NCI-H1092 treated with DMSO at 0.1 percent for 48 hours (cell line): Measurements from ENCODE around the gene SUGCT.
"Not testable (repeated sequence)": the region's sequence is repeated elsewhere in the genome, so short reads cannot be mapped to it uniquely, and the experiment has no call there.

Source experiments
- DNase-seq: peaks from one replicate; lab custom pipeline; 2025; lab: John Stamatoyannopoulos, UW

The SUGCT gene

DNA sequence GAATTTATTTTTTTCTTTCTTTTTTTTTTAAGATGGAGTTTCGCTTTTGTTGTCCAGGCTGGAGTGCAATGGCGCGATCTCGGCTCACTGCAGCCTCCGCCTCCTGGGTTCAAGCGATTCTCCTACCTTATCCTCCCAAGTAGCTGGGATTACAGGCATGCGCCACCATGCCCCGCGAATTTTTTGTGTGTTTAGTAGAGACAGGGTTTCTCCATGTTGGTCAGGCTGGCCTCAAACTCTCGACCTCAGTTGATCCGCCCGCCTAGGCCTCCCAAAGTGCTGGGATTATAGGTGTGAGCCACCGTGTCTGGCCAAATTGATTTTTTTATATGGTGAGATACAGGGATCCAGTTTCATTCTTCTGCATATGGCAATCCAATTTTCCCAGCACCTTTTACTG lies 5.1 kb downstream of the SUGCT start:
- not testable (repeated sequence) for DNase-seq

DNA sequence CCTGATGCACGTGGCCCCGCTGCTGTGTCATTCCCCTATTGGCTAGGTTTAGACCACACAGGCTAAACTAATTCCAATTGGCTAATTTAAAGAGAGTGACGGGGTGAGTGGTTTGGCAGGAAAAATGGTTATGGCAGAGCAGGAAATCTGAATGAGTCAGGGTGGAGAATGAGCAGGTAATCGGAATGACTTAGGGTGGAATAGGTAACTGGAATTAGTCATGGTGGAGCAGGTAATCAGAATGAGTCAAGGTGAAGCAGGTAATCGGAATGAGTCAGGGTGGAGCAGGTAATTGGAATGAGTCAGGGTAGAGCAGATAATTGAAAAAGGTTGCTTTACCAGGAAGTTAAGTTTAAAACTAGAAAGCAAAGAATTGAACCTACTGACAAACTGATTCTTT lies 7.1 kb downstream of the SUGCT start:
- not testable (repeated sequence) for DNase-seq

DNA sequence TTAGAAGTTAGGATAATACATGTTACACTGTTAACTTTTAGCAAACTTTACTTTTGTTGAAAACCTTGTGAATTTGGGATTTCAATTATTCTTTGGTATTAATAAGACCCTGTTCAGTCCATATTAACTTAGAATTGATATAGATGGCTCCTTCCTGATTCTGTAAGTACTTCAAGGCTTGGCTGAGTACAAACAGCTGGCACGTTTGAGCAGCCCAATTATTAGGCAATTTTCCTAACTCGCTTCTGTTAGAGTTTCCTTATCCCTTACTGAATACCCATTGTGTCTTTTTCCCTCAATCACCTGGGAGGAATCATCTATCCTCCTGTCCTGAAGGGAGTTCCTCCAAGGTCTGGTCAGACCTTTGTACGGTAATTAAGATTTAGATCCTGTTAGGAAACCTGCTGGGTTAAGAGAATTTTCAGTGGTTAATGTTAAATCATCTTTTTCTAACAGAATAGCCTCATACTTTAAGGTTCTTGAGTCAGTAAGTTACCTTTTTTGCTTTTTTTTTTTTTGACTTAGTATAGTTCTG lies 10.9 kb downstream of the SUGCT start:
- DNase-seq, result not testable (repeated sequence)

DNA sequence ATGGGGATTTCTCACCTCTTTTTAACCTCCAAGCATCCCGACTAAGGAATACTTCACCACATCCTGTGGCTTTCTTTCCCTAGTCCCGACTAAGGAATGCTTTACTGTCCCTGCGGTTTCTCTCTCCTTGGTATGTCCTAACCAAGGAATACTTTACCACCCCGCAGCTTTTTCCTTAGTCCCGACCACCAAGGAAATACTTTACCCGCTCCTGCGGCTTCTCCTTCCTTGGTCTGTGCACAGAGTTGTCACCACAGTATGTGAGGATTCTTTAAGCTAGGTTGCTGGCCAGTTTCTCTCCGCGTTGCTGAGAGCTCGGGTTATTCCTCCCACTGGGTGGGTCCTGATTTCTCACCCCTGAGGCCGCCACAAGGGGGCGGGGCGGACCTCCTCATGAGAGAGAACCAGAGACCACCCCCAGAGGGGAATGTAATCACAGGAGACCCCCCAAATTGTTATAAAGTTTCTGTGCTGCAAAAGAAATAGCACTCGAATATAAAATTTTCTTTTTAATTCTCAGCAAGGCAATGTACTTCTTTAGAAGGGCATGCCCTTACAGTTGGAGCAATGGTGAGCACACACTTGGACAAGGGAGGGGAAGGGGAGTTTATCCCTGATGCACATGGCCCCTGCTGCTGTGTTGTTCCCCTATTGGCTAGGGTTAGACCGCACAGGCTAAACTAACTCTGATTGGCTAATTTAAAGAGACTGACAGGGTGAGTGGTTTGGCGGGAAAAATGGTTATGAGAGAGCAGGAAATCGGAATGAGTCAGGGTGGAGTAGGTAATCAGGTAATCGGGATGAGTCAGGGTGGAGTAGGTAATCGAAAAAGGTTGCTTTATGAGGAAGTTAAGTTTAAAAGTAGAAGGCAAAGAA lies 12.8 kb downstream of the SUGCT start:
- no peak for DNase-seq

DNA sequence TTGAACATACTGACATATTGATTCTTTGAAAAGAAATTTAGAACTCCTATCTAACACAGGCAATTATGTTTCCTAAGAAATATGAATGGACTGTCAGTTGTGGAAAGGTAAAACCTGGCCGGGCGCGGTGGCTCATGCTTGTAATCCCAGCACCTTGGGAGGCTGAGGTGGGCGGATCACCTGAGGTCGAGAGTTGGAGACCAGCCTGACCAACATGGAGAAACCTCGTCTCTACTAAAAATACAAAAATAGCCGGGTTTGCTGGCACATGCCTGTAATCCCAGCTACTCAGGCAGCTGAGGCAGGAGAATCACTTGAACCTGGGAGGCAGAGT lies 13.4 kb downstream of the SUGCT start:
- DNase-seq, result not testable (repeated sequence)

DNA sequence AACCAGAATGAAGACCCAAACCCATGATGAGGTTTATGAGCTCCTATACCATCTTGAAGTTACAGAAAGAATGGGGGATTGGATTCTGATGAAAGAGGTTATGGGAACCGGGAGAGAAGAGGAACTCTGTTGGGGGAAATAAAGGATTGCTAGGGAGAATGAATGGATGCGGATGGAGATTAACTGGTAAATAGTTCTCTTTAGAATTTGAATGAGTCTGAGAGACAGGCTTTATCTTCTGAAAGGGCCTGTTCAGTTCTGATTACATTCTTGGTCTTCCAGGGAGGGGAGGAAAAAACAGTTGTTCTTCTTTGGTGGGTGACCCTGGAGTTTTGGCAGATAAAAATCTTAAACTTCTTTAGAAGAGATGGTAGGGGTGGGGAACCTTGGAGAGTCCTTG lies 13.9 kb downstream of the SUGCT start:
- no peak for DNase-seq

DNA sequence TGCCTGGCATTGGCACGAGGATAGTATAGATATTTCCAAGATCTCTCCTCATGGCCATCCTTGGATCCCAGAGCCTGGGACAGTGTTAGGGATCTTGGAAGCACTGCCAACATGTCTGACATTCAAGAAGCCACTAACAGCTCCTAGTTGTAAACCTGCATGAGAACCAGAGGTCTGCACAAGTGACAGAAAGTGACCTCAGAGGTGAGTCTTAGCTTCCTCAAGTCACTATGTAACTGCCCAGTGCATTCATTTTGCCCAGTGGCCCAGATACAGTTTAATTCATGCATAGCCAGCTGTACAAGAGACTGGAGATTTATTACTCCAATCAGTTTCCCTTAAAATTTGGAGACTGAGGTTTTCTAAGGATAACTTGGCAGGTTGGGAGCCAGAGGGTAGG lies 16.7 kb downstream of the SUGCT start:
- no peak for DNase-seq

DNA sequence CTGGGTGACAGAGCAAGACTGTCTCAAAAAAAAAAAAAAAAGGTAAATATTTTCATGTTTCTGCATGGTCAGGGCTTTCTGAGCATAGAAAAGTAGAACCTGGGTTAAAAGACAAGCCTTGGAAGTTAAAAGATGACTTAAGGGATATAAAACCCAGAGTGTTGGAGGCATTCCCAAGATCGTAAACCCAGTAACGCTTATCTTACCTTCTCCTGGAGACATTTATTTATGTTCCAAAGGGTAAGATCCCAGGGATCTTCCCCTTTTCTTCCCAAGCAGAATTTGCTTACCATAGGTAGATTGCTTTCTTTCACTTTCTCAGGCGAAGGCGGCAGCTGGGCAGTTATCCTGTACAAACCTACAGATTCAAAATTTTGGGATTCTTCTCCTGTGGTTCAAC lies 22.2 kb downstream of the SUGCT start:
- DNase-seq, result no peak

DNA sequence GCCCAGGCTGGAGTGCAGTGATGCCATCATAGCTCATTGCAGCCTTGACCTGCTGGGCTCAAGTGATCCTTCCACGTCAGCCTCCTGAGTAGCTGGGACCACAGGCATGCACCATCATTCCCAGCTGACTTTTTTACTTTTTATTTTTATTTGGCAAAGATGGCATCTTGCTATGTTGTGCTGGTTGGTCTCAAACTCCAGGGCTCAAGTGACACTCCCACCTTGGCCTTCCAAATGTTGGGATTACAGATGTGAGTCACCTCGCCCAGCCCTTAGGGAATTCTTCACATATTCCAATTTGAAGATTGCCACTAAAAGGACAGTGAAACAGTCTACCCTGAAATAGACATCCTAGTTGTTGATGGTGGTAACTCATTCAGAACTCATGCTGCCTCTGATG lies 27.7 kb downstream of the SUGCT start:
- no peak for DNase-seq

DNA sequence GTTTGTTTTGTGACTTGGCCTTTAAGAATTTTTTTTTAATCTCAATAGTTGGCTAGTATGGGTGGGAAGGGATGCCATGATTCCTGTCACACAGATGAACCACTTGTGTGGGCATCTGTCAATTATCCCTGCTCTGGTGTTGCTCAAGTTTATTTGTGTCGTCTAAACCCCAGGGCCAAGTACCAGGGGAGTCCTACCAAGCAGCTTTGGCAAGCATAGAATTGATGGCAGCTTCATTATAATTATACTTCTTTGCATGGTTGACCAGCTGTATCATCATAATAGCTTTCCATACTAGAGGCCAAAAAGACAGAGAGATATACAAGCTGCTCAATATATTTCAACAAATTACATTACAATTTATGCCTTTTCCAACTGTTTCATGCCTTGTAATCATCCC lies 30.4 kb downstream of the SUGCT start:
- DNase-seq, result no peak

DNA sequence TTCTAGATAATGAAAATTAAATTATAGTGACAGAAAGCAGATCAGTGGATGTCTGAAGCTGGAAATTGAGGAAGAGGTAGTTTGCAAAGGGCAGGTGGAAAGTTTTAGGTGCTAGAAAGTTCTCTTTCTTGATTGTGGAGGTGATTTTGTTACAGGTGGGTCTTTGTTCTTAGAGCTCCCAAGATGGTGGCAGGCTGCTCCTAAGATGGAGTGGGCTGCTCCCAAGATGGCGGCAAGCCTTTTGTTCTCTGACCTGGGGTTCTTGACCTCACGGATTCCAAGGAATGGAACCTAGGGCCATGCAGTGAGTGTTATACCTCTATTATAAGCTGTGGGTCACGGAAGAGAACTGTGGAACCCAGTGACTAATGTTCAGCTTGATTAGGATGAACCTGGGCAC lies 32.5 kb downstream of the SUGCT start:
- DNase-seq, result no peak

DNA sequence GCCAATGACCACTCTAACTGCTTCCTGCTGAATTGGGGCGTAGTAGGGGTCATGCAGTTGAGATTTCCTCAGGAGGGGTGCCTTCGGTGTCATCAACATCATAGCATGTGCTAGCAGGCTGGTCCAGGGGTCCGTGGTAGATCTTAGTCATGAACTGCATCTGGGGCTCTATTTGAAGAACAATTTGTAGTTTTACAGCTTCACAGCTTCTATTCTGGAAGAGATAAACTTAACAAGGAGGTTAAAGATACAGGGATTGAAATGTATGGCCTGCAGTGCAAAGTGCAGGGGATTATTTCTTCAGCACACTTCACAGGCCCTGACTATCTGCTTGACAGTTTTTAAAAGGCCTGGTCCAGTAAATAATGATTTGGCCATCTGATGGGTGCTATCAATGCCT lies 33.5 kb downstream of the SUGCT start:
- not testable (repeated sequence) for DNase-seq

DNA sequence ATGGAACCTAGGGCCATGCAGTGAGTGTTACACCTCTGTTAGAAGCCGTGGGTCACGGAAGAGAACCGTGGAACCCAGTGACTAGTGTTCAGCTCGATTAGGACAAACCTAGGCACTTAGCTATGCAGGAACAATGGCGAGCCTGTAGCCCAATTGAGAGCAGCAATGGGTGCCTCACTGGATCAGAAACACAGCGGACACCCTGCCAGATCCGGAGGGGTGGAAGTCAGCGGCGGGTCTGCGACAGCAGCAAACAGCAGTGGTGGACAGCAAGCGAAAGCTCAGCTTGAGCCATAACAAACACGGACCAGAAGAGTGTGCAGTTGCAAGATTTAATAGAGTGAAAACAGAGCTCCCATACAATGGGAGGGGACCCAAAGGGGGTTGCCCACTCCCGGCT lies 38.3 kb downstream of the SUGCT start:
- DNase-seq, result not testable (repeated sequence)

DNA sequence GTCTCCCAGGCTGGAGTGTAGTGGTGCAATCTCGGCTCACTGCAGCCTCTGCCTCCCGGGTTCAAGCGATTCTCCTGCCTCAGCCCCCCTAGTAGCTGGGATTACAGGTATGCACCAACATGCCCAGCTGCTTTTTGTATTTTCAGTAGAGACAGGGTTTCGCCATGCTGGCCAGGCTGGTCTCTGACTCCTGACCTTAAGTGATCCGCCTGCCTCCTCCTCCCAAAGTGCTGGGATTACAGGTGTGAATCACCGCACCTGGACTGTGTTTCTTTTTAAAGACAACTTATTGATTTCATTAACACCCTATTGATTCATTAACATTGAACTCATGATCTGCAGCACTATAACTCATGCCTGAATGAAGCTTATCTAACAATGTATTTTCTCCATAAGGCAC lies 40.5 kb downstream of the SUGCT start:
- DNase-seq, result not testable (repeated sequence)

DNA sequence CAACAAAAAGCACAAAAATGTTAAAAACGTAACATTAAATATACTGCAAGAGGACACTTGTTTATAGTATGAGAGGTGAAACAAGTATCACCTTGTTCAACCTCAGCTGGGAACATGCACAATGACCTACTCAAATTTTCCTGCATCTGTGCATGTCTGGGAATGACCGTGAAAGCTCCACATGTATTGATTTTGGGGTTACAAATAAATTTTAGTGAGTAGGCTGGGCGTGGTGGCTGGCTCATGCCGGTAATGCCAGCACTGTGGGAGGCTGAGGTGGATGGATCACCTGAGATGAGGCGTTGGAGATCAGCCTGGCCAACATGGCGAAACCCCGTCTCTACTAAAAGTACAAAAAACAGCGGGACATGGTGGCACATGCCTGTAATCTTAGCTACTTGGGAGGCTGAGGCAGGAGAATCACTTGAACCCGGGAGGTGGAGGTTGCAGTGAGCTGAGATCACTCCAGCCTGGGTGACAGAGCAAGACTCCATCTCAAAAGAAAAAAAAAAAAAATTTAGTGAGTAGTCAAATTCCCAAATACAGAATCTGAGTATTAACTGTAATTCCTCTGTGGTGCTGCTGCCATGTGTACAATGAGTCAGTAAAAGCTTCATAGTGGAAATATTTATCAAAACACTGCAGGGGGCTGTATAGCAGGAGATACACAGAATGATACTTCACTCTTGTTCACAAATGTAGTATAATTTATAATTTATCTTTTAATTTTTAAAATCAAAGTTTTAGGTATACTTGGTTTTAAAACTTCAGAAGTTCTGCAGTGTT lies 41.1 kb downstream of the SUGCT start:
- no peak for DNase-seq

DNA sequence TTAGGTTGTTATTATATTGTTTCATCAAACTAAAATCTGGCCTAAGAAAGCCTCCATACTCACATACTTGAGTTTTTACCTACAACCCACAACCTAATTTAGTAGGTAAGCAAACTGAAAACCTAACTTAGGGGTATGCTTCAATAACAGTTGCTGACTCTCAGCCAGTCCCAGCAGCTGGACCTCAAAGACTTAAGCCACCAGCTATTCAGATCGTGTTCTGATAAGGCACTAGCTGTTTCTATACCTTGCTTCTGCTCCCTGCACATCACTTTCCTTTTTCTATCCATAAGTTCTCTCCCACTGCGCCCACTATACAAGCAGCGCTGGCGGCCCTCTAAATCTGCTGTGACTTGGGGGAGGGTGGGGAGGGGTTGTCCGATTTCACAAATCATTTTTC lies 42.3 kb downstream of the SUGCT start:
- no peak for DNase-seq

DNA sequence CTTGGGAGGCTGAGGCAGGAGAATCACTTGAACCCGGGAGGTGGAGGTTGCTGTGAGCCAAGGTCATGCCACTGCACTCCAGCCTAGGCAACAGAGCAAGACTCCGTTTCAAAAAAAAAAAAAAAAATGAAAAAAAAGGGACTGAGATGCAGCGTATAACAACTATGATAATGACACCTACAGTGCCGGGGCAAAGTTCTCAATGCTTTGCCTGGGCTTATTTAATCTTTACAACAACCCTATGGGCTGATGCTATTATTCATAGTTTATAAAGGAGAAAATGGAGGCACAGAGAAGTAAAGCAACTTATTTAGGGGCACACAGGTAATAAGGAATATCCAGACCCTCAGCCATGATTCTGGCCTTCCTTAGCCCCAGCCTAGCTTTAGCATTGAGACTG lies 47.6 kb downstream of the SUGCT start:
- DNase-seq, result no peak

DNA sequence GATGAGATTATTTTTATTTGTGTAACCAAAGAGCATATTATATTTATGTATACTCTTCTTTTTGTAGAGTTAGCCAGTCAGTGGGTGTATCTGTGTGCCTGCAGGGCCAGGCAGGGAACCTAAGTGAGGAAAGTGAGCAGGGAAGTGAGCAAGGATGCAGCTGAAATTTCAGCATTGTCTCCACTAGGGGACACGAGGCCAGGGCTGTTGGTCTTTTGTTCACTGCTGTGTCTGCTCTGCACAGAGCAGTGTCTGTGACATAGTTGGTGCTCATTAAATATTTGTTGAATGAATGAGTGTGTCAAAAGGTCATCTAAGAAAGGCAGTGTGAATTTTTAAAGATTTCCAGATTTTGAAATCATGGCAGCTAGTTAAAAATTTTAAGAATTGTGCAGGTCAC lies 51.8 kb downstream of the SUGCT start:
- no peak for DNase-seq

DNA sequence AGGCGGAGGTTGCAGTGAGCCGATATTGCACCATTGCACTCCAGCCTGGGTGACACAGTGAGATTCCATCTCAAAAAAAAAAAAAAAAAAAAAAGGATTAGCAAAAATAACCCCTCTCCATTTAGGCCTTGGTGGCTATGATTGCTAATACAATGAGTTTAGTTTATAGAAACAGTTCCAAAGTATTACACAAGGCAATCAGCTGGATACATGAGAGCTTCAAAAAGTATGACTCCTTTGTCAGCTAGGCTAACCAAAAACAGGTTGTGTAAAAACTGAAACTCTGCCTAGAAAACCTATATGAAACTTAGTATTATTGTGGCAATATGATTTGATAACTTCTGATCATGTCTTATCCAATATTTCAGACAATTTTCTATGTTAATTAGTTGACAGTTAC lies 57.2 kb downstream of the SUGCT start:
- no peak for DNase-seq

DNA sequence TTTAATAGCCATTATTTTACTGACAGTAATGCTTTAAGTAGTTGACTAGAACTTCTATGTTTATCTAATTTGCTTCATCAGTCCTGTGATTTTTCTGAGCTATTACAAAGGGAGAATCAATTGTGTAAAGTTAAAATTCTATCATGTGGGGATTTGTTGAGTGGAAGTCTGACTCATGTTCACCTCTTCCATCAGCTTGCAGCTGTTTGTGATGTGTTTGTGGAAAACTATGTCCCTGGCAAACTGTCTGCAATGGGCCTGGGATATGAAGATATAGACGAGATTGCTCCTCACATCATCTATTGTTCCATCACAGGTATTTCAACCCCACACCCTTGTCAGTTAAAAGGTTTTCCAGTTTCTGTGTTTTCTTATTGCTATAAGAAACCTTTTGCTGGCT lies 59.9 kb downstream of the SUGCT start:
- no peak for DNase-seq

DNA sequence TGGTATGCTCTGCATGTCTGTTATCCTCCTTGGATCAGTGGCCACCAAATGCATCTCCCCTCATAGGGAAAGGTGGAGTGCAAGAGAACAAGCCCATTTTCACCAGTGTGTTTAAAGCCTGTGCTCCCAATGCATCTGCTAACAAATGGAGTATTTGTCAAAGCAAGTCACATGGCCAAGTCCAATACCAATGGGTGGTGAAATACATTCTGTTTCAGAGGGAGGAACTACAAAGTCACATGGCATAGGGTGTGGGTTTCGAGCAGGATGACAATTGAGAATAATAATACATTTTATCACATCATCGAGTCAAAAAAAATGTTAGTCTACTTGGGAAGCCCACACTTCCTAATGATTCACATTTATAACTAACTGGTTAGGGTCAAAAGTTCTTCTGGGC lies 62.7 kb downstream of the SUGCT start:
- DNase-seq, result no peak

DNA sequence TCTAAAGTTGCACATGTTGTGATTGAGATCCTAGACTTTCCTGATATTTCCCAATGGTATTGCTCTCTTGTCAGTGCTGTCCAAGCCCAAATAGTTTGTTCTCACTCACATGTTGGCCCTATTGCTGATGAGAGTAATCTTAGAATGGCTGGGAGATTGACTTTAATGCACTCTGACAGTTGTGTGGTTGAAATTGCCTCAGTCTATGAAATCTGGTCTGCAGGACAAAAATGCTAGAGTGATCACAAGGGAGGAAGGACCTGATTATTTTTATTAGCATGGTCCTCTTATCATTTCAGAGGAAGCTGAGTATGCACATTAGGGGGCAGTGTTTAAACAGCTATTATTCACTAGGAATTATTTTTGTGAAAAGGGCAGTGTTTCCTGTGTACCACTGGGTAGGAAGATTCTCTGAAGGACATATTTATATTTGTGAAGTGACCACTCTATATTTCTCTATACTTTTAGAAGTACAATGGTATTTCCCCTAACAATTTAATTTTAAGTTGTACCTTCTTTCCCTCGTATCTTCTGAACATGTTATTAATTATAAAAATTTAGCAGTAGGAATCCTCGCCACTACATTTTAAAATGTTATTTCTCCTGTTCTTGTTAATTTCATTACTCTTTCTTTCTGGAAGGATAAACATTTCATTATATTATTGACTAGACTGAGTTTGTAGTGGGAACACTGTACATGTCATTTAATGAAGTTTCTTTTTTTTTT lies 64.4 kb downstream of the SUGCT start:
- DNase-seq, result no peak

DNA sequence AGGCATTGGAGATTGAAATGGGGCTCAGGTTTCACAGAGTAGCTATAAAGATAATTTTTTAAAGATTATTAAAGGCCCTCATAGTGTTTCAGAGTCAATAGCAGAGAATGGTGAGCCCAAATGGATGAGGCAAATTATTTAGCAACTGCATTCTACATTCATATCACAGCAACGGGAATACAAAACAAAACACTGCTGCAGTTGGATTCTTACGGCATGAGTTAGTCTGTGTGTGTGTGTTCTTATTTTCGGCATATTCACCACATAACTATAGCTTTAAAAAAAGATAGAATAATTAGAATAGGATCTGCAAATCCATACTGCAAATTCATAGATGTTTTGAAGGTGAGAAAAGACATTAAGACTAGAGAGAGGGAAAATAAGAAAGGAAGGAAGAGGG lies 66.0 kb downstream of the SUGCT start:
- no peak for DNase-seq
